GM18867 (cell line): ENCODE results near the gene ARIH2.

Source experiments
- ATAC-seq: cut with Tn5 transposase; IDR thresholded peaks from one replicate; pipeline ENCODE4 v1.9.1; 2021; ENCODE audit warnings: mild to moderate bottlenecking, moderate library complexity; ENCODE audit not compliant: unreplicated experiment

The ARIH2 gene

DNA sequence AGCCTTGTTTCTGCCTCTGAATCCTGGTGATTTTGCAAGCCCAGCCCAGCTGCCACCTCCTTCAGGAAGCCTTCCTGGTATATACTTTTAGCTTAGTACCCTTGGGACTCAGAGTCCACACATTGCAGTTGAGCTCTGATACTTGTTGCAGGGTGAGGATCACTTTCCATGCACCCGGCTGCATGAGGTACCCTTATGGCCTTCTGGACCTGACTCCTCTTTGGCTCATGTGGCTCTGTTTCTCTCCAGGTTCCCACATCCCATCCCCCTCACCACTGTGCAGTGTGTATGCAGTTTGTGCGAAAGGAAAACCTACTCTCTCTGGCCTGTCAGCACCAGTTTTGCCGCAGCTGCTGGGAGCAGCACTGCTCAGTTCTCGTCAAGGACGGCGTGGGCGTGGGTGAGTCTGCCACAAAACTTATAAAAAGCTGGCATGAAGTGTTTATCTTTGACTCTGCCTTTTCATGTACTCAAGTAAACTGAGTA, 48.3 kb downstream of the ARIH2 start:
- no peak for ATAC-seq

DNA sequence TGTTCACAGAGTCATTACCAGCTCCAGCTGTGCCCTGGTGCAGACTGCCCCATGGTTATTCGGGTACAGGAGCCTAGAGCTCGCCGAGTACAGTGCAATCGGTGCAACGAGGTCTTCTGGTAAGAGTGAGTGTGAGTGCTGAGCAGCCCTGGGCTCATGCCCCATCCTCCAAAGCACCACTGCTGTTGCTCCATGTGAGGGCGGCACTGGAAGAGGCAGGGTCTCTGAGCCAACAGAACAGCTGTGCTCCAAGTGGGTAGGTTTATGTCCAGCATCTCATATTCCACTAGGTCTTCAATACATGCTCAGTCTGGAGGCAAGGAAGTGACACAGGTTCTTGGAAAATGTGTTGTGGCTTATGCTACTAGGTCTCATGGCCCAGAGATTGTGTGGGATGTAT, 51.9 kb downstream of the ARIH2 start:
- ATAC-seq: no peak

DNA sequence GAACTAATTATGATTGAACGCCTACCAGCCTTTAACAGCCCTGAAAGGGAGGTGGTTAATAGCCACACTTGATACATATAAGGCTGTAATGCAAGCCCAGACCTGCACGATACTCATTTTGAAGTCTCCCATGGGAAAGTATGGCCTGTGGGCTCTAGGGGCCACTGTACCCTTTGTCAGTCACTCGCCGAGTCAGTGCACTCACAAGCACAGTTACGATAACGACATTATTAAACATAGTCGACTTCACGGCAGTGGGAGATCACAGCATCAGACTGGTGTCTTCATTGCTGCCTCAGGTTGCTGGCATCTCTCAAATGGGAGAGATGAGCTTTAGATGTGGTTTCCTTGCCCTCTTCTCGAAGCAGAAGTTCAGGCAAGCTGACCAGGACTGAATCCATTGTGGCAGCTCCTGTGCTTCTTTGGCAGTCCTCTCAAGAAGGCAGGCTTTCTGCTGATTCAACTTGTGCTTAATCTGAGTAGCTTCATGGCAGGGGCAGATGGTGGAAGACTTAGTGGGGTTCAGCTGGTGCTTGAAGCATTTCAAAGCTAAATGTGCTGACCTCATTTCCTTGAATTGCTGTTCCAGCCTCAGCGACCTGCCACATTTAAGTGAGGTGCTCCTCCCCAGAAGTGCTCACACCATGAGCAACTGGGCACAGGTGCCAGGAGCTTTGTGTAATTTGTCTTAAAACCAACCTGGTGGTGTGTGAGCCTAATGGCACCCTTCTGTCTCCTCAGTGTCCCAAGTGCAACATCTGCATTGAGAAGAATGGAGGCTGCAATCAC, 55.6 kb downstream of the ARIH2 start:
- no peak for ATAC-seq

DNA sequence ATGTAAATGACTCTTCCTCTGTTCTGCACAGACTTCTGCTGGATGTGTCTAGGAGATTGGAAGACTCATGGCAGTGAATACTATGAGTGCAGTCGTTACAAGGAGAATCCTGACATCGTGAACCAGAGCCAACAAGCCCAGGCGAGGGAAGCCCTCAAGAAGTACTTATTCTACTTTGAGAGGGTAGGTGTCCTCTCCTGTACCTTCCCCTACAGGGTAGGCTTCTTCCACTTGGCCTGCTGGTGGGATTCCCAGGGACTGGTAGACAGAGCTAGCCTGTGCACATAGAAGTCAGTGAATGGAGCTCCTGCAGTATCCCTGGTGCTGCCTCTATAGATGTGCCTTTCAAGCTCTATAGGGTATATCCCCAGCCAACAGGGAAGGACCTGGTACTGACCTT, 60.8 kb downstream of the ARIH2 start:
- no peak for ATAC-seq

DNA sequence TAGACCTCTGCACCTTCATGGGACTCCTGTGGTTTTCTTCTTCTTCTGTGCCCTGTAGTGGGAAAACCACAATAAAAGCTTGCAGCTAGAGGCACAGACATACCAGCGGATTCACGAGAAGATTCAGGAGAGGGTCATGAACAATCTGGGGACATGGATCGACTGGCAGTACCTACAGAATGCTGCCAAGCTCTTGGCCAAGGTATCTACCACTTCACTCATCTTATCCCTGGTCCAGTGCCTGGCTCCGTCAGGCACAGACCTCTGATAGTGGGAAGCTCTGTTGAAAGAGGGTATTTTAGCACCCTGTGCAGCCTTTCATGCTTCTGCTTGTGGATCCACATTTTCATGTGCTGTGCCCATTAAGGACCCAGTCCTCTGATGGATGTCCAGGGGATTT, 61.7 kb downstream of the ARIH2 start:
- no peak for ATAC-seq

DNA sequence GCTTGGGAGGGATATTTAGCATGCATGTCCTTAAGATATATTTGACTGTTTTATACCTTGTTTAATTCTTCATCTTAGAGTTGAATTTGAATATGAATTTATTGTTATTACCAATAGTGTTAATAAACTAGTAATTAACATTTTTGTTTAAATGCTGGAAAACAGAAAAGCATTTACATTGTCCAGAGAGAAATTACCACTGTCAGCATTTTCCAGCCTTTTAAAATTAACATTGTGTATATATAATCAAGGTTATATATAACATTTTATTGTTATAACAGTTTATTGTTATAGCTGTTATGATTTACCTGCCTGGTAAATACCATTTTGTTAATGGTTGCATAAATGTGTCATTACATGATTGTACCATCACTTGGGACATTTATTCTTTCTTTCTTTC, 63.4 kb downstream of the ARIH2 start:
- ATAC-seq: no peak

DNA sequence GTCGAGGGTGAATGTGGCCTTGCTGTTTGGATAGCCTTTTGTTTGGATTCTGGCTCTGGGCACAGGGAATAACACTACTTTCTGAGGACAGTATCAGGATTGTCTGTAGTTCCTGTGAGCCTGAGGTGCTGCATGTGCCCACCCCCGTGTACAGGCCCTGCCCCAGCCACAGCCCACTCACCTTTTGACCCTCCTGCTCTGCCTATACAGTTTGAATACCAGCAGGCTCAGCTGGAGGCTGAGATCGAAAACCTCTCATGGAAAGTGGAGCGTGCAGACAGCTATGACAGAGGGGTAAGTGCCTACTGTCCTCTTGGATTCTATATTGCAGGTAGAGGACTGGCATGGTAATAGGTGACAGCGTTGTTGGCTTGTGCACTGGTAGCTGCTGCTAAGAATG, 64.0 kb downstream of the ARIH2 start:
- ATAC-seq: no peak

DNA sequence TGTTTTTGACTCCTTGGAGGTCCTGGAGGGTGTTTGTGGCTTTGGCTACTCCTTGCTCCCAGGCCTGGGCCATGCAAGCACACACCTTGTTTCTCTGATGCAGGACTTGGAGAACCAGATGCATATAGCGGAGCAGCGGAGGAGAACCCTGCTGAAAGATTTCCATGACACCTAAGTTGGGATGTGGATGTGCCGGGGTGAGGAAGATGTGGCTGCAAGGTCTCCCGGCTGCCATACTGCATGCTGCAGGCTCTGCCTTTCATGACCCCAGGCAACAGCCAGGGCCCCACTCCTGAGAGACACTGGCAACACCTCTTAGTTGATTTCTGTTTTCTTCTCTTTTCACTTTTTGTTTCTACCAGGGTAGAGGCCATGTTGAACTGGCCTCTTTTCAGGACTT, 64.5 kb downstream of the ARIH2 start:
- ATAC-seq: no peak

DNA sequence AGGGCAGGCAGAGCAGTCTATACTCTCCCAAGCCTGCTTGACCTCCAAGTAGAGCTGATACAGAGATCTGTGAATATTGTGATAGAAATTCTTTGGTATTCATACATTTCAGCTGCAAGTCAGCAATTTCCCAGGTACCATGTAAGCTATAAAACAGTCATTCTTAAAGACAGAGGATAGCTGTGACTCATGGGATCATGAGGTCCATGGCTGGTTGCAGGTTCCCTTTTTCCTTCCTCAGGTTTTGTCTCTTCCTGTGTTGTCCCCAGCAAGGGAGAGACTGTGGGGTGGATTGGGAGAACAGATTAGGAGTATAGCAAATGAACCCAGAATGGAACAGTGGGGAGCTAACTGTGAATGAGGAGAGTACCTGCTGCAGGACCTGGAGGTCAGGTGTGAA, 66.0 kb downstream of the ARIH2 start:
- no peak for ATAC-seq

DNA sequence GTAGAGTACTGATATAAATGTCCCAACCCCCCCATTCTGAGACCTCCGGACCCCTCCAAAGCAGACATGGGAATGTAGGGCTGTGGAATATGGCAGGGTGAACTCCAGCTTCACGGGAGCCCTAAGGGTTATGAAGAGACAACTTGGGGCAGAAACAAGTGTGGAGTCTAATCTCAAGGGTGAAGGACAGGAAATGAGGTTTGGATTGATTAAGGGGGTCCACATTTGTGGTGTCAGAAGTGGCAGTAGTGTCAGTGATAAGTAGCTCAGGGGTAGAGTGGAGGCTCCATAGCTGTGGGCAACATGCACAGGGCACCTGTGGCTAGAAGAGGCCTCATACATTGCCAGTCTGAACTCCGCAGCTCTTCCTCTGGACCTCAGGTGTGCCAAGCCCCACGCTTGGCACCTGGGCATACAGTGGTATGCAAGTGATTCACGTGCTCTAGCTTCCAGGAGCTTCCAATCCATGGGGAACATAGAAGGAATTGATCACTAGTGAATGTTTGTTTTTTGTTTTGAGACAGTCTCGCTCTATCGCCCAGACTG, 67.3 kb downstream of the ARIH2 start:
- no peak for ATAC-seq

DNA sequence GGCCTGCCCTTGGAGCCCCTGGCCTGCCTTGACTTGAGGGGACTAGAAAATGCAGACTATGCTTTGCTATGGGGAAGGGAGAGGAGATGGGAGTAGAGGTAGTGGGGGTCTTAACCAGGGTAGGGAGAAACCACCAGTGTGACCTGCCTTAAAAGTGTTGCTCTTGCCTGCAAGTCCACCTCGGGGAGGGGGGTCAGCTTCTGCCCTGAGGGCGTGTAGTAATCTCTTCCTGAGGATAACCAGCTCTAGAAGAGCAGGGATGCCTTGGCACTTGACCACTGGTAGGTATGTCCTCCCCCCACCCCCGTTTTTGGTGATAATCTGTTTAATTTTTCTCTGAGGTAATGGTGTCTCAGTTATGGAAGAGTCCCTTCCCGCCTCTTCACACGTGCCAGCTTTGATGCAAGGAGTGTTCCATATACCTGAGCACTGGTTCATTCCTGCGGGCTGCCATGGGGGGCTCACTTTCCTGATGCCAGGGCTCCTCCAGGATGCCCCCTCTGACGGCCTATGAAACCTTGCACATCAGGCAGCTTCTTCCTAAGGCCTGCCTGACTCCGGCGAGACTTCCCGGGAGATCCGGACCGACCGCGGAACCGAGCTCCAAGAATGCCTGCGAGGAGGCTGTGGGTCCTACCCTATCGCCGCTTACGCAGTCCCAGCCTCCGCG, 70.6 kb downstream of the ARIH2 start:
- no peak for ATAC-seq

DNA sequence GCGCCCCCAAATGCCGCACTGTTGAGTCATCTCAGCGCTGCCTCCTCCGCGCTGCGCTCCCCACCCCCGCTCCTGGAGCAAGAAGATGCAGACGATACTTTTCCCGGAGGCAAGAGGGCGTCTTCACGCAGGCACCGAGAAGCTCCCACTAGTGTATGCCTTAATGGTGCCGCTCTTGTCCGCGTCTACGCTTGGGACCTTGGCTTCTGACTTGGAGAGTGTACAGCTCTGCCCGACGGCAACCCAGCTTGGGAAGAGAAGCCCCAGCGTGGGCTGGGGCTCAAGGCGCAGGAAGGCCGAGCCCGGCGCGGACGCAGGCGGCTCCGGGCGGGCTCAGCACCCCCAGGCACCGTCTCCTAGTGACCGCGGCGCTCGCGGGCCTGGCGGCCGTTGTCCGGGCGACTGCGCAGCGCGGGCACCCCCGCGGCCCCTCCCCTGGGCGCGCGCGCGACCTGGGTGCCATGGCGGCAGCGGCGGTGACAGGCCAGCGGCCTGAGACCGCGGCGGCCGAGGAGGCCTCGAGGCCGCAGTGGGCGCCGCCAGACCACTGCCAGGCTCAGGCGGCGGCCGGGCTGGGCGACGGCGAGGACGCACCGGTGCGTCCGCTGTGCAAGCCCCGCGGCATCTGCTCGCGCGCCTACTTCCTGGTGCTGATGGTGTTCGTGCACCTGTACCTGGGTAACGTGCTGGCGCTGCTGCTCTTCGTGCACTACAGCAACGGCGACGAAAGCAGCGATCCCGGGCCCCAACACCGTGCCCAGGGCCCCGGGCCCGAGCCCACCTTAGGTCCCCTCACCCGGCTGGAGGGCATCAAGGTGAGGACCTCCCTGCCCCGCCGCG, 71.4 kb downstream of the ARIH2 start, which contains the start of gene P4HTM:
Gene P4HTM (plus strand): TSS at position 446 of the 840 bp plus-strand sequence. CDS start 16 bp downstream, at position 462.
- ATAC-seq: peak; percentile 59

DNA sequence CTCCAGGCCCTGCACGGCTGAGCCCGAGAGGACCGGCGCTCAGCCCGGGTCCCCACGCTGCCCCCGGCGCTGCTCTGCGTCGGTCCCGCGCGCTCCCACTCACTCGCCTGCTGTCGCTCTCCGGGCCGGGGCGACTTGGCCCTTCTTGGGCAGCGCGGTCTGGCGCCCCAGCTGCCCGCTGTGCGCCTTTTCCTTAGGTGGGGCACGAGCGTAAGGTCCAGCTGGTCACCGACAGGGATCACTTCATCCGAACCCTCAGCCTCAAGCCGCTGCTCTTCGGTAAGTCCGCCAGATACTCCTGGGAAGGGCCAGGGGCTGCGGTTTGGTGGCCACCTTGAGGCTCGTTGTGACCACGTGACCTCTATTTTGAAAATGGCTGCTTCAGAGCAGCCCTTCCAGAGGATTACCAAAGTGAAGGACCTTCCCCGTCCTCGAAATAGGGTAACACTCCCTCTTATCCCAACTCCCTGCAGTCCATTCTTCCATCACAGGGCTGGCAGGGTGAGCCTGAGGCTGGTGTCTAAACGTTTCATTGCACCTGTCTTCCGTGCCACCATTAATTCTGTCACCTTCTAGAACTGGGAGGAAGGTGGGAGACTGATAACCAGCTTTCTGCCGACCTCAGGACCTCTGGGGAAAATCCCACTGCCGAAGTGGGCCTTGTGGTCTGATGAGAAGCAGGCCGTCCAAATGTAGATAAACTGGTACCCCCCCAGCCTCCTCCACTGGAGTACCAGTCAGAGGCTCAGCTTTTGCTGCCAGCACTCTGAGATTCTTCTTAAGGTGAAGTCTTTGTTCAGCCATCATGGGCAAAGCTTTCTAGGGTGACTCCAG, 72.2 kb downstream of the ARIH2 start:
- peak; percentile 18 for ATAC-seq

DNA sequence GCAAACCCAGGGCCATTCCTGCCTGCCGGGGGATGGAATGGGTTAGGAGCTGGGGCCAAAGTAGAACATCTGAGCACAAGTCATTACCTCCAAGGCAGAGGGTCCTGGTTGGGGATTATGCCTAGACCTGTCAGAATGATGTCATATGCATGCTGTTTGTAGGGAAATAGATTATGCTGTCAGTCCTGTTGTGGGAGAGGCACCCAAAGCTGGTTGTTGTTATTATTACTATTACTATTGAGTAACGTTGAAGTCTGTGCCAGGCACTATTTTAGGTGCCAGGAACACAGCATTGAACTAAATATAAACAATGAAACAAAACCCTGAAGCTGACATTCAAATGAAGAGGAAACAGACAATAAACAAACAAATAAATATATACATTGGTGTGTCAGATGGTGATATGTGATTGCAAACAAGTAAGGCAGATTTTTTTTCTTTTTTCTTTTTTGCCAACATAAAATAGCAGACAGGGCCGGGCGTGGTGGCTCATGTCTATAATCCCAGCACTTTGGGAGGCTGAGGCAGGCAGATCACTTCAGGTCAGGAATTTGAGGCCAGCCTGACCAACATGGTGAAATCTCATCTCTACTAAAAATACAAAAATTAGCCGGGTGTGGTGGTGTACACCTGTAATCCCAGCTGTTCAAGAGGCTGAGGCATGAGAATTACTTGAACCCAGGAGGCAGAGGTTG, 73.4 kb downstream of the ARIH2 start:
- ATAC-seq: no peak

DNA sequence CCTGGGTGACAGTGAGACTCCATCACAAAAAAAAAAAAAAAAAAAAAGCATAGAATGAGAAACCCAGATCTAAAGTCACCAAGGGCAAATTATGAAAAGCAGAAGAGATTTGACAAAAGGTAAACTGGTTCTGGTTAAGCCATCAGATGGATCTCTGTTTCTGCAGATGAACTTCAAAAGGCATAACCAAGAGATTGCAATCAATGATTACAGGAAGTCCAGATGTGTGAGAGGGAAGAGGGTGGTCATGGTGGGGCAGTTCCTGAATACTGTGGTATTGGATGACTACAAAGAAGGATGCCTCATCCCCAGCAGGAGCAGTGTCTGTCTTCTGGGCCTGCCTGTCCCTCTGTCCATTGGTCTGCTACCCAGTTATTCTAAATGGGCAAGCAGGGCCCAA, 75.2 kb downstream of the ARIH2 start:
- no peak for ATAC-seq

DNA sequence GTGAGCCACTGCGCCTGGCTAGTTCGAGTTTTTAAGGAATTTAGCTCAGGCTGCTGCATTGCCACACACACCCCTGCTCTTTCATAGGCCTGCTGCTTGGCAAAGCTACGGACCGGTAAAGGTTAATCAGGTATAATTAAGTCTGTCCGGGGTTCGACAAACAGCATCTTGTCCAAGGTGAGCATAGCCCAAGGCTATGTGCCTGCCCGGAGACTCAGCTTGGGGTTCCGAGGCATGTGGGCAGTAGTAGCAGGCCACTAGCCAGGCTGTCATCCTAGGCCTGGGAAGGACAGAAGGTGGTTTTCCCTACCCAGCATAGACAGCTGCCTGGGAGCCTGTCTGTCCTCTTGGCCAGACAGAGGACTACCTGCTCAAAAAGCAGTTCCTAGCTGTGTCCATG, 78.0 kb downstream of the ARIH2 start:
- no peak for ATAC-seq

DNA sequence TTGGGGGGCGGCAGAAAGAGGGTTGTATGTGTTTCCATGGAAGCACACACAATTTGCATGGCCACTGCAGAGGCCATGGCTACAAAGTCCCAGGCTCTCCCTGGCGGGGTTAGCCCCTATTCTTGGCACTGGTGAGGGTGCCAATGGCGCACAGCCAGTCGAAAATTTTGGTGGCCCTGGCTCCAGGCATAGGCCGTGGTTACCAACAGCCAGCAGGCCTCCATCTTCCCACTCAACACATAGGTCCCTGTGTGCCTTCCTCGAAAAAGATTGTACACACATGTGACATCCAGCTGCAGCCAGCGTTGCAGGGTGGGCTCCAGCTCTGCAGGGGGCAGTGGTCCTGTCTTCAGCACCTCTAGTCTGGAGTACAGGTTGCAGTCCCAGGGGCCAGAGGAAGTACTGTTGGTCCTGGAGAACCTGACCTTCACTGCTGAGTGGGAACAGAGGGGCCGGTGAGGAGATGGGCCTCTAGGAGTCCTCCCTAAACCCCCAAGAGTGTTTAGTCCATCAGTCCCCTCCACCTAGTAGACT, 78.5 kb downstream of the ARIH2 start:
- ATAC-seq: no peak

DNA sequence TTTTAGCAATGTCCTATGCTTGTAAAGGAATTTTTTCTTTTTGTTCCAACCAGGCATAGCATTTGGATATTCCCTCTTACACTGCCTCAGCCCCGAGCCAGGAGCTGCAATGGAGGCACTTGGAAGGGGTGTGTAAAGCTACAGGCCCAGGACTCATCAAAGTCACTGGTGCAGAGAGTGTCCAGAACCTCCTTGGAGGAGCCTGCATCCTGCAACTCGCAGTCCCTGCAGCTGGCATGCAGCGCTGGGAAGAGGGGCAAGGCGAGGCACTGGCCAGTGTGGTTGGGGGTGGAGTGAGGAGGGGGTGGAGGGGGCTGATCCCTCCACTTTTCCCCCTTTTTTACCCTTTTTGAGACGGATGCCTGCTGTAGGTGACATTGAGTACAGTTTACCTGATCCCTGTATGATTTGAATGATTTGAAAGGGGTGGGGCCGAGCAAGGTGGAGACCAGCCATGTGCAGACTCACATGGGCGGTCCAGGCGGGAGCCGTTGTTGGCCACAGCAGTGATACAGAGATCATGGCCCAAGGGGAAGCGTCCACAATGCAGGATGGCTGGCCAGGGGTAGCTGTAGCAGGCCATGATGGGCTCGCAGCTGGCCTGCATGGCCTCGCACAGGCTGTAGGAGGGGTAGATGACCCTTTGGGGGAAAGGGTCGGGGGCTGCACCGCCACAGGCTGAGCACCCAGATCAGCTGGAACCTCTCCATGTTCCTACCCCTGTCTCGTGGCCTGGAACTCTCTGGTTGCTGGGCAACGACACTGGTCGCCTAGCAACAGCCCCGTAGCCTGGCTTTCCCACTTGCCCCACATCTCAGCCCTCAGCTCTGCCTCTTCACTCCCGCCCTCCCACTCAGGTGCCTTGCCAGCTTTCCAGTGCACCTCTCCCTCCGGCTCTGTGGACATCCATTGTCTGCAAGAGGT, 79.3 kb downstream of the ARIH2 start:
- ATAC-seq: no peak
